GM19455 (cell line): ENCODE data around the gene EIF2B2.

Experiments
- ATAC-seq: cut with Tn5 transposase; IDR thresholded peaks from one replicate; pipeline ENCODE4 v1.9.1; 2021; ENCODE audit not compliant: unreplicated experiment

Gene EIF2B2

GRCh38 chr14:75041613-75042012, 38.9 kb downstream of the EIF2B2 start:
- no peak for ATAC-seq

DNA sequence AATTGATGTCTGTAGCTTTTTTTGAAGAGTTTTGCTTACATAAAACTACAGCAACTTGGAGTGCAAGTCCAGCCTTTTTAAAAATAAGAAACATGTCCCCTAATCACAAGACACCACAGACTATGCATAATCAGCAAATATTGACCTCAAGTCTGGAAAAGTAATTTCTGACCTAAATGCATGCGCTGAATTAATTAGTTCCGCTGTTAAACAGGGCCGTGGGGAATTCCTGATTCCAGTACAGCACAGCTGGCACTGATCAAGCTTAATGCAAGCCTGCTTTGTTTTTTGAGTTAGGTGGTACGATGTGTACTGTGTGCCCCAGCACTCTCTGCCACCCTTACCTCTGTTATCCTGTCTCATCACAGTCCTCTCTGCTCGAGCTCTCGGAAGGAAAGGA, 39.3 kb downstream of the EIF2B2 start:
- no peak for ATAC-seq

DNA sequence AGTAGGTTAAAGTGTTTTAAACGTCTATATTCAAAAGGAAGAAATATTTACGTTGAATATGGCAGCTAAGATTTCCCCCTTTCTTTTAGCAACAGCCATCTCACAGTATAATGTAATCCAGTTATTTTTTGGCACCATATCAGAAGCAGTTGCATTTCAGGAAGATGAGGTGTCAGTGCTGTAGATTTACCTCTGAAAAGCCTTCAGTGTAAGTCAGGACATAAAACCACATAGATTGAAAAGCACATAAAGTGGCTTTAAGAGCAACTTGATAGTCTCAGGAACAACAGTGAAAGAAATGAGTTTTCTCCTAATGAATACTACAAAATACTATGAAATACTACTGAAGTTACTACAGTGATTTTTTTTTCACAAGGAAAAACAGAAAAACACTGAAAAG, 41.6 kb downstream of the EIF2B2 start:
- no peak for ATAC-seq

DNA sequence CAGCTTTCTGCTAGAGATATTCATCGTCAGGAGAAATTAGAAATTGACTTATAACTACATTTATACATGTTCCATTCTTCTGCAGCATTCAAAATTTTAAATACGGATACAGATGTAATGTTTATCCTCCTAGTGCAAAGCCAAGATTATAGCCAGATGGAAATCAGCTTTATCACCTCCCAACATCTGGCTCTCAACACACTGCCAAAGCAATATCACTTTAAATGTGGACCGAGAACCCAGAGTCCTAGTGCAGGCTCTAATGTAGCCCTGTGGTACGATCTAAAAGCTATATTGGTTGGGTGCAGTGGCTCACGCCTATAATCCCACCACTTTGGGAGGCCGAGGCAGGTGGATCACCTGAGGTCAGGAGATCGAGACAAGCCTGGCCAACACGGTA, 42.0 kb downstream of the EIF2B2 start:
- no peak for ATAC-seq

DNA sequence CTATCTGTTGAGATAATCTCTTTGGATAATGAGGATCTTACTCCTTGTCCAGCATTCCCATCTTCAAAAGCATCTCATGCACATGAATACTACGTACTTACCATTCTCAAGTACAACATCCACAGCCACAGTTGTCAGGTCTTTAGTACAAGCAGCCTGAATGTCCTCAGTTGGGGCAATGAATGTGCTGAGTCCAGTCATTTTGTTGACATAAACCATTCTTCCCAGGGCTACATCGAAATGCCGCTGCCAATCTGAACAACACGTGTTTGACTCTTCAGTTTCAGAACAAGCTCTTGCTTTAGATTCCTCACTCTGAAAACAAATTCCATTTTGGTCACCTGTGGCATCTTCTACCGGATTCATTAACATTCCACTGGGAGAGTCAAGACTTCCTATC, 43.6 kb downstream of the EIF2B2 start:
- no peak for ATAC-seq

GRCh38 chr14:75046899-75047298, 44.2 kb downstream of the EIF2B2 start:
- no peak for ATAC-seq

- ATAC-seq, result no peak
Observed at GRCh38 chr14:75047506-75047905, 44.8 kb downstream of the EIF2B2 start.

- ATAC-seq, result no peak
Observed at GRCh38 chr14:75048101-75048500, 45.4 kb downstream of the EIF2B2 start.

GRCh38 chr14:75049136-75049535, 46.4 kb downstream of the EIF2B2 start:
- no peak for ATAC-seq

DNA sequence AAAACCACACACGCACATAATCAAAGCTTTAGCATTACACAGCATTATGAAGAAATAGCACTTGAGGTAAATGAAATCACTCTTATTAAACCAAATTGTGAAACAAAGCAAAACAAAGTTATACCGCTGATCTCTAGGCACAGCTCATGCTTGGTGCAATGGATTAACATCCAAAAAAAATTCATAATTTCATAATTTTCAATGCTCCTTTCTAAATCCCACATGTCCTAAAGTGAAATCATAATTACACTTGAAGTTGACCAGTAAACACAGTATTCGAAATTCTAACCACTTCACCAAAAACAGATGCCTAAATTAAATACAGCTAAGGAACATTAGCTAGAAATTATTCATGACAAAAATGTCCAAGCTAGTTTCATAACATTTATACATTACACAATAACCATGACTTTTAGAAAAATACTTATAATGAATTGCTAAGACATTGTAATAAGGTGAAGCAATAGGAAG, 47.0 kb downstream of the EIF2B2 start:
- no peak for ATAC-seq

- ATAC-seq, result peak; percentile 88
Observed at GRCh38 chr14:75050852-75051555, 48.3 kb downstream of the EIF2B2 start, which contains the start of gene MLH3. TSS of gene MLH3 (minus strand) at chr14:75051467. CDS start at chr14:75049655, 1,812 bp downstream.

DNA sequence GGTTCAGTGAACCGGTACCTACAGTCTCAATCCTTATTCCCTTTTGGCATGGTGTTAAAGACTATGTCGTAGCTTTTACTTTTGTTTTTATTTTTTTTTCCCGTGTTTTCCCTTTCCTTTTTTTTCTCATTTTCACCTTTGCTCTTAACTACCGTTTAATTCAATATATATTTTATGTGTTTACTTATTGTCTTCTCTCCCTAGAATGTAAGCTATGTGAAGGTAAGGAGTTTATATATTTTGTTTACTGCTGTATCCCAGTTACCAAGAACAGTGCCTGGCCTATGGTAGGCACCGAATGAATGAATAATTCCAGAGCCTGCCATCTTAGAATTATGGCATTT, 48.8 kb downstream of the EIF2B2 start:
- no peak for ATAC-seq

DNA sequence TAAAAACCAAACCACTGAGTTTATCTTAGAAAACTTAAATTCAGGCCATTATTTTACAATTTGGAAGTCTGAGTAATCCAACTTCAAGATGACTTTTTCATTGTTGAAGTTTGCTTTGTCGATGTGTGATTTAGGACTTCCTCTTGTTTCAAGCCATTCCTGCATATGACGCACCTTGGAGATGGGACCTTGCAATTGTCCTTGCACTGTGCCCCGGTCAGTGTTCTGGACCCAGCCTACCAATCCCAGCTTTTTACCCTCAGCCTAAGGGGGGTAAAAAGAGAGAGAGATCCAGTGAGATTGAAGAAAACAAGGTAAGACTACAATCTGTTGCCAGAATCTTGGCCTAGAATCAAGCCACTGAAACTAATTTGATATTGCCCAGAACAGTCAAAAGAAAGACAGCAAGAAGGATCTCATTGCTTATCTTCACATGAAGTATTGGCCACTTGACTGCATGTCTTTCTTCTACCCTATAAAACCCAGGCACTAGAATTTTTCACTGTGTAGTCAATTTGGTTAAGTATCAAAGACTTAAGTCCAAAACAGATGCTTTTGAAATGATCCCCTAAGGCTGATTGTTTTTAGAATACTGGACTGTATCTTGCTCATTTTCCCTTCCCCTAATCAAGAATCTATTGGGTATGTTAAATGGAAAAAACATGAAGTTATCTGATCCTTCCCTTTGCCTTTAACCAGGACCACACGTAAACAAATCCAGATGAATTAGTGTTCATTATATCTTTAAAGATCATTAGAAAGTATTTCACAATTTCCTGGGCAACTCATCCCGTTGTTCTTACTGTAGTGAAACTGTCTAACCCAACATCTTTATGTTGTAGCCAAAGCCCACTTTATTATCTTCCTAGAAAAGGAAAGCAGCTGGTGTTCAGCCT, 50.9 kb downstream of the EIF2B2 start:
- ATAC-seq, result no peak

- ATAC-seq, result no peak
Observed at GRCh38 chr14:75054421-75054820, 51.7 kb downstream of the EIF2B2 start.

DNA sequence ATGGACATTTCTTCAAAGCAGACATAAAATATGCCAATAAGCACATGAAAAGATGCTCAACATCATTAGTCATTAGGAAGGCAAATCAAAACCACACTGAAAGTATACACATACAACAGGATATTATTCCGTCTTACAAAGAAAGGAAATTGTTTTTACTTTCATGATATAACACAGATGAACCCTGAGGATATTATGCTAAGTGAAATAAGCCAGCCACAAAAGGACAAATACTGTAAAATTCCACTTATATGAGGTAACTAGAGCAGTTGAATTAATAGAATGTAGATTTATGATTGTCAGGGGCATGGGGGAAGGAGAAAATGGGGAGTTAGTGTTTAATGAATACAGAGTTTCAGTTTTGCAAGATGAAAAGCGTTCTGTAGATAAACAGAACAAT, 56.9 kb downstream of the EIF2B2 start:
- no peak for ATAC-seq

- ATAC-seq, result no peak
Observed at GRCh38 chr14:75060420-75060819, 57.7 kb downstream of the EIF2B2 start.
